GM04503 (cell line): ENCODE data around the gene AFF2.

ENCODE experiments used
- DNase-seq: peaks from one replicate; pipeline ENCODE4 v3.0.0-alpha.2; 2012; ENCODE audit warnings: low read depth

Gene AFF2

GRCh38 chrX:148500423-148501385 is at the start of gene AFF2:
Gene AFF2, plus strand, starts transcription at chrX:148500617. Its CDS starts 481 bp downstream, at chrX:148501098.
- DNase-seq = no peak

- DNase-seq = no peak
These were observed 43.1 kb upstream of the AFF2 start for GRCh38 chrX:148457279-148457678.

- no peak for DNase-seq
These were observed 41.1 kb upstream of the AFF2 start for GRCh38 chrX:148459343-148459742.

GRCh38 chrX:148466292-148466691 is 34.1 kb upstream of the AFF2 start:
- no peak for DNase-seq

- DNase-seq = no peak
These were observed 30.1 kb upstream of the AFF2 start for GRCh38 chrX:148470324-148470723.

- DNase-seq = no peak
These were observed 26.4 kb upstream of the AFF2 start for GRCh38 chrX:148474030-148474429.

GRCh38 chrX:148492057-148492456 is 8.4 kb upstream of the AFF2 start:
- no peak for DNase-seq

GRCh38 chrX:148495176-148495575 is 5.2 kb upstream of the AFF2 start:
- no peak for DNase-seq

- no peak for DNase-seq
These were observed 2.4 kb upstream of the AFF2 start for GRCh38 chrX:148498067-148498466.

GRCh38 chrX:148499638-148500422 is 587 bp upstream of the AFF2 start:
- DNase-seq = no peak

- DNase-seq = no peak
These were observed 1.1 kb downstream of the AFF2 start for GRCh38 chrX:148501386-148502066.

GRCh38 chrX:148504506-148504905 is 4.1 kb downstream of the AFF2 start:
- no peak for DNase-seq

GRCh38 chrX:148507418-148507817 is 7.0 kb downstream of the AFF2 start:
- DNase-seq = no peak

- DNase-seq = no peak
These were observed 12.0 kb downstream of the AFF2 start for GRCh38 chrX:148512453-148512852.

- DNase-seq = no peak
These were observed 13.2 kb downstream of the AFF2 start for GRCh38 chrX:148513661-148514060.

- DNase-seq = no peak
These were observed 16.8 kb downstream of the AFF2 start for GRCh38 chrX:148517176-148517575.

- DNase-seq = no peak
These were observed 21.6 kb downstream of the AFF2 start for GRCh38 chrX:148522006-148522405.

- DNase-seq = no peak
These were observed 23.1 kb downstream of the AFF2 start for GRCh38 chrX:148523303-148524080.

GRCh38 chrX:148530464-148531077 is 30.2 kb downstream of the AFF2 start:
- no peak for DNase-seq

- no peak for DNase-seq
These were observed 33.9 kb downstream of the AFF2 start for GRCh38 chrX:148534291-148534690.

GRCh38 chrX:148535639-148536038 is 35.2 kb downstream of the AFF2 start:
- no peak for DNase-seq
